HG02970 (cell line): Measurements from ENCODE around the gene MPI.
"Not testable (repeated sequence)": the region's sequence is repeated elsewhere in the genome, so short reads cannot be mapped to it uniquely, and the experiment has no call there.

Experiments used
- ATAC-seq: cut with Tn5 transposase; IDR thresholded peaks from one replicate; pipeline ENCODE4 v1.9.1; 2021; ENCODE audit warnings: mild to moderate bottlenecking, moderate library complexity, moderate number of reproducible peaks; ENCODE audit not compliant: unreplicated experiment, low FRiP score

MPI gene

GRCh38 chr15:74920456-74920855, 30.6 kb downstream of the MPI start:
- ATAC-seq = no peak

- no peak for ATAC-seq
Observed at GRCh38 chr15:74924525-74924924, 34.7 kb downstream of the MPI start.

GRCh38 chr15:74928771-74929198, 38.9 kb downstream of the MPI start:
- ATAC-seq = no peak

- ATAC-seq = no peak
Observed at GRCh38 chr15:74933573-74933972, 43.7 kb downstream of the MPI start.

GRCh38 chr15:74935193-74935592, 45.4 kb downstream of the MPI start:
- not testable (repeated sequence) for ATAC-seq

GRCh38 chr15:74937272-74937589, 47.4 kb downstream of the MPI start:
- no peak for ATAC-seq

- peak; percentile 90 for ATAC-seq
Observed at GRCh38 chr15:74937590-74938371, 47.9 kb downstream of the MPI start, which contains the start of gene COX5A. Gene COX5A (minus strand): TSS chr15:74938073. CDS start chr15:74938014, 59 bp downstream.

- ATAC-seq = no peak
Observed at GRCh38 chr15:74950078-74950908, 60.5 kb downstream of the MPI start.

- ATAC-seq = no peak
Observed at GRCh38 chr15:74951006-74951405, 61.2 kb downstream of the MPI start.
